Pancreas (tissue), 10 donors: Measurements from ENCODE around the gene GSK3A. TPM values are rescaled to one million over a fixed set of nuclear protein-coding genes. Genes with fewer than 3 reads are reported as not detected.

ENCODE experiments used
- ATAC-seq, 4 donors: fragments of 200-7000 bp; cut with Tn5 transposase; one replicate each; pipeline versions ENCODE4 v1.8.0 to v1.9.1; 2020; ENCODE audit warnings: mild to moderate bottlenecking in 4 of 4, moderate library complexity in 4 of 4
- DNase-seq, 6 donors: peaks; one replicate each; pipeline ENCODE4 v3.0.0-alpha.2; 2020
- FAIRE-seq: peaks from 2 replicates; lab custom pipeline; 2012; peaks lifted over from hg19 to GRCh38; lab: Jason Lieb, UNC
- H3K27ac ChIP-seq, 4 donors: fragments of 200-600 bp; sonication (generic); 1 replicate in 3 of 4; 2 replicates in 1 of 4; pipeline versions ENCODE4 v1.5.0 to v1.8.0; 2020
- H3K27me3 ChIP-seq, 4 donors: fragments of 200-600 bp; one replicate each; pipeline ENCODE4 v1.8.0; 2021
- H3K36me3 ChIP-seq, 3 donors: fragments of 200-600 bp; sonication (generic) in 1 of 3; one replicate each; pipeline versions ENCODE4 v1.5.0 to v1.8.0; 2020 to 2021
- H3K4me1 ChIP-seq, 3 donors: fragments of 200-600 bp; one replicate each; pipeline ENCODE4 v1.8.0; 2021
- H3K4me3 ChIP-seq, 4 donors: fragments of 200-600 bp; sonication (generic) in 2 of 4; one replicate each; pipeline versions ENCODE4 v1.5.0 to v1.8.0; 2020 to 2021
- H3K9me3 ChIP-seq, 4 donors: fragments of 200-600 bp; one replicate each; pipeline ENCODE4 v1.8.0; 2021
- WGBS, 2 donors: extraction: QIAGEN DNeasy Blood & Tissue Kit; methylation state at CpG; one replicate each; pipeline ENCODE4 v1.1.7; 2013; 5-methylcytosine and 5-hydroxymethylcytosine counted together
- intact Hi-C, 3 donors: fragments of 100-400 bp; cut with DNase I; formaldehyde crosslinking; loops; one replicate each; pipeline versions ENCODE4 v1.11.1 to v1.14.2; 2022
- polyA plus RNA-seq, 2 donors: library from polyadenylated mRNA; stranded (reverse); fragments of 200-250 nt; gene quantifications; one replicate each; pipeline ENCODE4 v1.2.3, GENCODE V29; 2013
- total RNA-seq, 6 donors: library from RNA; stranded (reverse); fragmentation: NEBNext Ultra II Directional in 4 of 6; extraction: Animal tissue kit (Norgen Biotek cat#: 25700) in 4 of 6; gene quantifications; one replicate each; pipeline versions ENCODE4 v1.2.1 to v1.2.4, GENCODE V29; 2021 to 2023
- TF ChIP-seq, protein P1 (sequence below), 4 donors: fragments of 200-600 bp; sonication (generic) in 3 of 4; IDR thresholded peaks; one replicate each; pipeline versions ENCODE4 v1.5.0 to v1.8.0; 2021; ENCODE audit warnings: antibody characterized with exemption in 4 of 4
- donor health status: healthy with polysubstance abuse.
- donor health status: DM: no; HTN: no; CAD: no; lungs with moderate emphysema.
- donor health status: DM: no; HTN: no; CAD: no.
- donor health status: control.
- donor health status: control.
- donor health status: Bipolar disorder and iron deficiency.
- donor health status: DM: yes; HTN: yes; CAD: no.
- donor health status: DM: no; HTN: no; CAD: no.
- donor health status: DM: no; HTN: no; CAD: no.
- donor health status: DM: yes; HTN: yes; CAD: no.

The GSK3A gene
- total and polyA plus RNA-seq, 8 donors: 9.9 to 27.6 (median 15.9) TPM

DNA sequence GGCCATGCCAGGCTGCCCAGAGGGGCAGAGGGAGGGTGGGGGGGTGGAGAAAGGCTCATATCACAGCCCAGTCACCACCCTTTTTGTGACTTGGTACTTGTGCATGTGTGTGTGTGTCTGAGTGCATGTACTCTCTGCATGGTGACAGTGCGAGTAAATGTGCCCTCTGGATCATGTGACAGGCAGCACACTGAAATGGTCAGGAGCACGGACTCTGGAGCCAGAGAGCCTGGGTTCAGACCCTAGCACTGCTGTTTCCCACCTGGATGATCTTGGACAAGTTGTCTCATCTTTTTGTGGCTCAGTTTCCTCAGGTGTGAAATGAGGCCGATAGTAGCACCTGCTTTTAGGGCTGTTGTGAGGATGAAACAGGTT, 28.6 kb upstream of the GSK3A start:
- 33% methylated on average over 3 of the region's 3 CpGs for WGBS, 2 donors
- FAIRE-seq: no peak
- Histone ChIP-seq H3K27me3 (no peaks in the 10 kb centered on the region), H3K4me1 (peaks cover 7 to 22% (median 8%) of the 10 kb centered on the region in 3 donors), H3K9me3 (no peaks in the 10 kb centered on the region), H3K4me3 (peak overlapping the region in 2 of 4 donors; percentile 51 to 57), H3K27ac (peak overlapping the region; percentile 73 to 91 (median 82)), H3K36me3 (peaks cover 0 to 29% (median 15%) of the 10 kb centered on the region in 3 donors)
- ATAC-seq: no peak
- DNase-seq: peak in 1 of 6 donors; percentile 25
- intact Hi-C loops: no loop called here
- TF ChIP-seq, protein P1, sequence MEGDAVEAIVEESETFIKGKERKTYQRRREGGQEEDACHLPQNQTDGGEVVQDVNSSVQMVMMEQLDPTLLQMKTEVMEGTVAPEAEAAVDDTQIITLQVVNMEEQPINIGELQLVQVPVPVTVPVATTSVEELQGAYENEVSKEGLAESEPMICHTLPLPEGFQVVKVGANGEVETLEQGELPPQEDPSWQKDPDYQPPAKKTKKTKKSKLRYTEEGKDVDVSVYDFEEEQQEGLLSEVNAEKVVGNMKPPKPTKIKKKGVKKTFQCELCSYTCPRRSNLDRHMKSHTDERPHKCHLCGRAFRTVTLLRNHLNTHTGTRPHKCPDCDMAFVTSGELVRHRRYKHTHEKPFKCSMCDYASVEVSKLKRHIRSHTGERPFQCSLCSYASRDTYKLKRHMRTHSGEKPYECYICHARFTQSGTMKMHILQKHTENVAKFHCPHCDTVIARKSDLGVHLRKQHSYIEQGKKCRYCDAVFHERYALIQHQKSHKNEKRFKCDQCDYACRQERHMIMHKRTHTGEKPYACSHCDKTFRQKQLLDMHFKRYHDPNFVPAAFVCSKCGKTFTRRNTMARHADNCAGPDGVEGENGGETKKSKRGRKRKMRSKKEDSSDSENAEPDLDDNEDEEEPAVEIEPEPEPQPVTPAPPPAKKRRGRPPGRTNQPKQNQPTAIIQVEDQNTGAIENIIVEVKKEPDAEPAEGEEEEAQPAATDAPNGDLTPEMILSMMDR (IDR thresholded peaks at IDR 0.05): no peak

DNA sequence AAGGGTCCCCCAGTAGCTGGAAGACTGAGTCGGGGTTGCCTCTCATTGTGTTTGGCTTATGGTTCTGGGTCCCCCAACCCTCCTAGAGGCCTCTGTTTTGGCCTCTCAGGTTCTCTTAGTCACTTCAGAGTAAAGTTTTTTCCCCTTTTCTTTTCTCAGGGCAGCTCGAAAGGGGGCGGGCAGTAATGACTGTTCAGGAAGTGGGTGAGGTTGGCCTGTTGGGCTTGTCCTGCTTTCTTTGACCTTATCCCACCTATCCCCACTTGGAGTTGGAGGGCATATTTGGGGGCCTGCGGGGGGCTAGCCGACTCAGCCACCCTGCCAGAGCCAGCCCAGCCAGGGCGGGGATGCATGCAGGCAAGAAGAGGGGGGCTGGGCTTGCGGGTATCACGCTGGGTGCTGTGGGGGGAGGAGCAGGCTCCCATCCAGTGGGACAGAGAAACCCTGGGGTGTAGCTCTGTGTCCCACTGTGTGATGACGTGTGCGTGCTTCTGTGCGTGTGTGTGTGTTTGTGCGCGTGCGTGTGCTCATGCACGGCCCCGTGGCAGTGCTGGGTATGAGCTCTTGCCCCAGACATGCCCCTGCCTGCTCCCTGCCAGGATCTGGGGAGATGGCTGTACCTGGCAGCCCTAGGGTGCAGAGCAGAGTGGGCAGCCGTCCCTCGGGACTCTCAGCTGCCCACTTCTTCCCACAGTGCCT, 28.1 kb upstream of the GSK3A start:
- H3K27ac ChIP-seq: peak overlapping the region; percentile 73 to 91 (median 82)
- H3K27me3 ChIP-seq: no peaks in the 10 kb centered on the region
- DNase-seq (peak; percentile 45 to 81 (median 67)), FAIRE-seq (no peak), ATAC-seq (peak in 1 of 4 donors; percentile 5)
- 5 to 10% methylated on average over 17 to 18 of the region's 18 CpGs for WGBS, 2 donors
- H3K4me1 ChIP-seq: peaks cover 1 to 18% (median 8%) of the 10 kb centered on the region in 3 donors
- peaks cover 0 to 29% (median 15%) of the 10 kb centered on the region in 3 donors for H3K36me3 ChIP-seq
- intact Hi-C loops: no loop called here
- TF ChIP-seq, protein P1 (IDR thresholded peaks at IDR 0.05): no peak
- H3K4me3 ChIP-seq: peak overlapping the region in 3 of 4 donors; percentile 32 to 57 (median 51)
- no peaks in the 10 kb centered on the region for H3K9me3 ChIP-seq

DNA sequence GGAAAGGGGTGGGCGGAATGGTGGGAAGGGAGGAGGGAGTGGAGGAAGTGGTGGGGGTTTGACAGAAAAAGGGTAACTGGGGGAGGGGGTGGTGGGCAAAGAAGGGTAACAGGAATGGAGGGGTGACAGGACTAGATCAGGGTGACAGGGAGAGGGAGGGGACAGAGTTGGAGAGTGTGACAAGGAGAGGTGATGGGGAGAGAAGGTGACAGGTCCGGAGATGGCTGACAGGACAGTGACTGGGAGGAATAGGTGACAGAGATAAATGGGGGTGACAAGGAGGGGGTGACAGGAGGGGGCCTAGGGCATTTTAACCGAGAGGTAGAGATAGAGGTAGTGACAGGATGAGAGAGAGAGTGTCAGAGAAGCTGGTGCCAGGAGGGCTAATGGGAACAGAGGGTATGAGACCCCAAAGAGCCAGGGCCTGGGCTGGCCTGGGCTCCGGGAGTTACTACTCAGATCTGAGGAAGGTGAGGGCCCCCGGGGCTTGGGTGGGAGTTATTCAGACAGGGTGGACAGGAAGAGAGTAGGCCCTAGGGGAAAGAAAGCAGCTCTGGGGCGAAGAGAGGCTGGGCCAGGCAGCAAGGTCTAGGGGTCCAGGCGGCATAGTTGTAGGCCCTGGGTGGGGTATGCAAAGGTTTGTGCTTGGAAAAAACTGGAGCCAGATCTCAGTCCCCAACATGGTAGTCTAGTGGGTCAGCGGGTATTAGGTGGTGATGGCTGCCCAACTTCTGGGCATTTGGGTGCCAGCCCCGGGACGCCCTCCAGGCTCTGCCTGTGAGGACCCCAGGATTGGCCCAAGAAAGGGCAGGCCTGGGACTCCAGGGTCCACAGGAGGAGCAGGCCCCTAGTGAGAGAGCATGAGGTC, 27.3 kb upstream of the GSK3A start:
- TF ChIP-seq, protein P1 (IDR thresholded peaks at IDR 0.05): no peak
- H3K36me3 ChIP-seq: peaks cover 0 to 26% (median 13%) of the 10 kb centered on the region in 3 donors
- no peaks in the 10 kb centered on the region for H3K27me3 ChIP-seq
- H3K4me1 ChIP-seq: peaks cover 0 to 14% (median 8%) of the 10 kb centered on the region in 3 donors
- WGBS, 2 donors: 23 to 34% methylated on average over 10 of the region's 10 CpGs
- ATAC-seq: no peak
- H3K27ac ChIP-seq: peak overlapping the region; percentile 73 to 91 (median 82)
- no peaks in the 10 kb centered on the region for H3K9me3 ChIP-seq
- FAIRE-seq: no peak
- H3K4me3 ChIP-seq: peak overlapping the region; percentile 5 to 57 (median 42)
- DNase-seq: peak in 5 of 6 donors; percentile 46 to 76 (median 61)
- intact Hi-C loops: no loop called here

DNA sequence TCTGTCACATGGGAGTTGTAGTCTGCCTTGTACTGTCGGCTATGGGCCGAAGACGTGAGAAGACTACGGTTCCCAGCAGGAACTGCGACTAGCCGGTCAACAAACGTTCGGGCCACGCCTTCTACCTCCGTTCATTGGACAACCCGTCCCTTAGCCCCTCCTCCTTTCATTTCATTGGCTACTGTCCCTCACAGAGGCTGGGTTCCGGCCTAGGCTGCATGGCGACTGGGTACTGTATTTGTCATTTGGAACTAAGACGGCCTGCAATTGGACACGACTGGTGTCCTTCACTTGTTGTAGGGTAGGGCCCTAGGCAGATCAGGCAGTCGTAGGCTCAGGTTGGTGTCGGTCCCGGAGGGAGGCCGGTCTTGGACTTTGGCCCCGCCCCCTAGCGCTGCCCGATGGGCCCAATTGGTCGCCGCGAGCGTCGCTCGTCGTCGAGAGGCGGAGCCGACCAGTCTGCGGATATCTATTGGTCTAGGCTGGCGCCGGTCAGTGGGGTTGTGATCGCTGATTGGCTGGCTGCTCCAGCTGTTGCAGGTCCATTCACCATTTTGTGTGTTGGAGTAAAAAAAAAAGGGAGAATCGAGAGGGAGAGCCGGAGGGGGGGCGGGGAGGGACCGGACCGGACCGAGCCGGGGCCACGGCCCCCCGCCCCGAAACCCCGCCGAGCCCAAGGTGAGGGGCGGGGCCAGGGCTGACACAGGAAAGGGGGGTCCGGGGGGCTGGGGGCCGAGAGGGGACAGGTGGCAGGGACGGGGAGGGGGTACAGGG, 26.5 kb upstream of the GSK3A start, which contains the start of gene CIC:
TSS of gene CIC (plus strand) at position 549 of the 774 bp plus-strand sequence. CDS start 2,532 bp downstream, outside the sequence.
- peak; percentile 98 to 100 (median 100) for DNase-seq
- Histone ChIP-seq H3K9me3 (no peaks in the 10 kb centered on the region), H3K27ac (peak within 1 kb of the TSS; percentile 100), H3K4me1 (peaks cover 0 to 10% (median 8%) of the 10 kb centered on the region in 3 donors), H3K36me3 (peaks cover 0 to 18% (median 8%) of the 10 kb centered on the region in 3 donors), H3K4me3 (peak within 1 kb of the TSS; percentile 30 to 57 (median 46)), H3K27me3 (no peaks in the 10 kb centered on the region)
- peak; percentile 98 for FAIRE-seq
- ATAC-seq: peak; percentile 75 to 86 (median 82)
- intact Hi-C loops: no loop called here
- TF ChIP-seq, protein P1 (IDR thresholded peaks at IDR 0.05): no peak
- 1% methylated on average over 51 to 52 of the region's 52 CpGs for WGBS, 2 donors
